Breast epithelium (tissue), 3 donors: Measurements from ENCODE around the gene CEP112.

Experiments
- POLR2A ChIP-seq: fragments of 450-650 bp; IDR thresholded peaks from one replicate; pipeline ENCODE4 v1.6.1; 2016; ENCODE audit warnings: antibody characterized with exemption, mild to moderate bottlenecking, moderate library complexity
- POLR2AphosphoS5 ChIP-seq, 3 donors: sonication (generic); formaldehyde crosslinking; IDR thresholded peaks; one replicate each; pipeline ENCODE4 v1.6.1; 2017; ENCODE audit warnings: antibody characterized with exemption in 3 of 3
- TF ChIP-seq, protein P1 (sequence below), 3 donors: fragments of 450-650 bp; IDR thresholded peaks; one replicate each; pipeline ENCODE4 v1.5.1; 2016 to 2017; ENCODE audit warnings: antibody characterized with exemption in 3 of 3, mild to moderate bottlenecking in 3 of 3, moderate library complexity in 3 of 3

DNA sequence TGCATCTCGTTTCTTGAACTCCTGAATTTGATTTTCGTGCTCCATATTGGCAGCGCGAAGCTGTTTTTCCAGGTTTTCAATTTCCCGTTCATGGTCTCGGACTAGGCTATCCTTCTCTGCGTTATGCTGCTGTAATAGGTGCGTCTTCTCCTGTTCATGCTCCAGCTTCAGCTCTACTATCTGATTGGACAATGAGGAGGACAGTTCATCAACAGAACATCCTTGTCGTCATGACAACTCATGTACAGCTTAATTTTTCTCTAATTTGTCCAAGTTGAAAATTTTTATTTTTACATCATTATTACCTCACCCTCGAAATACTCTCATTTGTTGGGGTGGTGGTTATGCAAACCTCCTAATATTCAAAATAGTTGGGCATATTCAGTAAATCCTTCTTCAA lies 289.8 kb downstream of the CEP112 start:
- TF ChIP-seq, protein P1, sequence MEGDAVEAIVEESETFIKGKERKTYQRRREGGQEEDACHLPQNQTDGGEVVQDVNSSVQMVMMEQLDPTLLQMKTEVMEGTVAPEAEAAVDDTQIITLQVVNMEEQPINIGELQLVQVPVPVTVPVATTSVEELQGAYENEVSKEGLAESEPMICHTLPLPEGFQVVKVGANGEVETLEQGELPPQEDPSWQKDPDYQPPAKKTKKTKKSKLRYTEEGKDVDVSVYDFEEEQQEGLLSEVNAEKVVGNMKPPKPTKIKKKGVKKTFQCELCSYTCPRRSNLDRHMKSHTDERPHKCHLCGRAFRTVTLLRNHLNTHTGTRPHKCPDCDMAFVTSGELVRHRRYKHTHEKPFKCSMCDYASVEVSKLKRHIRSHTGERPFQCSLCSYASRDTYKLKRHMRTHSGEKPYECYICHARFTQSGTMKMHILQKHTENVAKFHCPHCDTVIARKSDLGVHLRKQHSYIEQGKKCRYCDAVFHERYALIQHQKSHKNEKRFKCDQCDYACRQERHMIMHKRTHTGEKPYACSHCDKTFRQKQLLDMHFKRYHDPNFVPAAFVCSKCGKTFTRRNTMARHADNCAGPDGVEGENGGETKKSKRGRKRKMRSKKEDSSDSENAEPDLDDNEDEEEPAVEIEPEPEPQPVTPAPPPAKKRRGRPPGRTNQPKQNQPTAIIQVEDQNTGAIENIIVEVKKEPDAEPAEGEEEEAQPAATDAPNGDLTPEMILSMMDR (IDR thresholded peaks at IDR 0.05) = no peak
- TF ChIP-seq POLR2AphosphoS5 (IDR thresholded peaks at IDR 0.05) = no peak
- no peak for TF ChIP-seq POLR2A
